Endothelial cell (in vitro differentiated cells): ENCODE measurements around the gene FAAP20. TPM values are rescaled to one million over a fixed set of nuclear protein-coding genes. Genes with fewer than 3 reads are reported as not detected.

ENCODE experiments used
- DNase-seq: peaks from one replicate; pipeline ENCODE4 v3.0.0; 2021; ENCODE audit warnings: low spot score
- H3K27ac Mint-ChIP-seq: one replicate; pipeline ENCODE4 v1.8.0; 2021; ENCODE audit warnings: mixed read lengths, inconsistent platforms; ENCODE audit not compliant: unreplicated experiment
- H3K27me3 Mint-ChIP-seq: one replicate; pipeline ENCODE4 v1.8.0; 2021; ENCODE audit warnings: mild to moderate bottlenecking, moderate library complexity, mixed read lengths, inconsistent platforms; ENCODE audit not compliant: unreplicated experiment
- H3K36me3 Mint-ChIP-seq: one replicate; pipeline ENCODE4 v1.8.0; 2021; ENCODE audit warnings: mild to moderate bottlenecking, low read depth, mixed read lengths, inconsistent platforms; ENCODE audit not compliant: unreplicated experiment
- H3K4me1 Mint-ChIP-seq: one replicate; pipeline ENCODE4 v1.8.0; 2021; ENCODE audit warnings: mild to moderate bottlenecking, mixed read lengths, inconsistent platforms; ENCODE audit not compliant: unreplicated experiment
- H3K4me3 Mint-ChIP-seq: one replicate; pipeline ENCODE4 v1.8.0; 2021; ENCODE audit warnings: mild to moderate bottlenecking, mixed read lengths, inconsistent platforms; ENCODE audit not compliant: unreplicated experiment
- H3K9me3 Mint-ChIP-seq: one replicate; pipeline ENCODE4 v1.8.0; 2021; ENCODE audit warnings: mixed read lengths, inconsistent platforms; ENCODE audit not compliant: unreplicated experiment
- CTCF ChIP-seq: fragments of 200-600 bp; sonication (generic); IDR thresholded peaks from one replicate; pipeline ENCODE4 v1.5.0; 2021; ENCODE audit warnings: antibody characterized with exemption; ENCODE audit not compliant: unreplicated experiment
- total RNA-seq: library from RNA; stranded (reverse); fragmentation: NEBNext Ultra II Directional; extraction: Animal tissue kit (Norgen Biotek cat#: 25700); gene quantifications from one replicate; pipeline ENCODE4 v1.2.1, GENCODE V29; 2021; ENCODE audit not compliant: unreplicated experiment

Gene FAAP20
- total RNA-seq, 1 donor from 2014 or later, result 118 TPM

GRCh38 chr1:2143814-2144500 is 50.6 kb downstream of the FAAP20 start:
- Mint-ChIP-seq H3K4me3 (no peak overlapping the region), H3K9me3 (no peaks in the 10 kb centered on the region), H3K36me3 (peaks cover 2% of the 10 kb centered on the region), H3K27me3 (peaks cover 8% of the 10 kb centered on the region), H3K4me1 (peaks cover 6% of the 10 kb centered on the region), H3K27ac (no peak overlapping the region)
- TF ChIP-seq CTCF, result no peak
- DNase-seq, result no peak

- H3K4me1 Mint-ChIP-seq, result peaks cover 6% of the 10 kb centered on the region
- no peak for DNase-seq
- H3K4me3 Mint-ChIP-seq, result no peak overlapping the region
- no peak for TF ChIP-seq CTCF
- peaks cover 12% of the 10 kb centered on the region for H3K27me3 Mint-ChIP-seq
- H3K9me3 Mint-ChIP-seq, result no peaks in the 10 kb centered on the region
- peaks cover 4% of the 10 kb centered on the region for H3K36me3 Mint-ChIP-seq
- H3K27ac Mint-ChIP-seq, result no peak overlapping the region
These were observed 53.5 kb downstream of the FAAP20 start for GRCh38 chr1:2141025-2141424.

Other genes with a start within 250 kb of the FAAP20 start
- not detected for gene CFAP74, start 191.0 kb downstream of the FAAP20 start, total RNA-seq
- gene GABRD, start 175.4 kb downstream of the FAAP20 start, total RNA-seq, result 0.64 TPM
- 23.1 TPM for gene PRKCZ, start 144.4 kb downstream of the FAAP20 start, total RNA-seq
- gene SKI, start 33.5 kb upstream of the FAAP20 start, total RNA-seq, result 73.3 TPM
- 12.1 TPM for gene MORN1, start 196.8 kb upstream of the FAAP20 start, total RNA-seq
- gene RER1, start 197.1 kb upstream of the FAAP20 start, total RNA-seq, result 141 TPM
- gene PEX10, start 217.8 kb upstream of the FAAP20 start, total RNA-seq, result 25.4 TPM